Mucosa of stomach (tissue), 1 donor: ENCODE data around the gene TIGD3.
"Not testable (repeated sequence)": the region's sequence is repeated elsewhere in the genome, so short reads cannot be mapped to it uniquely, and the experiment has no call there.

Source experiments
- H3K27me3 ChIP-seq: one replicate; pipeline ENCODE4 v1.7.0; 2013; ENCODE audit warnings: mild to moderate bottlenecking, low read length; ENCODE audit not compliant: control insufficient read depth, insufficient read depth
- H3K36me3 ChIP-seq: one replicate; pipeline ENCODE4 v1.7.0; 2013; ENCODE audit warnings: low read length; ENCODE audit not compliant: control insufficient read depth, insufficient read depth
- H3K4me1 ChIP-seq: one replicate; pipeline ENCODE4 v1.7.0; 2013; ENCODE audit warnings: mild to moderate bottlenecking, low read length; ENCODE audit not compliant: control insufficient read depth, insufficient read depth
- H3K4me3 ChIP-seq: one replicate; pipeline ENCODE4 v1.7.0; 2013; ENCODE audit warnings: low read length
- H3K9ac ChIP-seq: one replicate; pipeline ENCODE4 v1.7.0; 2013; ENCODE audit warnings: mild to moderate bottlenecking, low read length, moderate library complexity
- H3K9me3 ChIP-seq: one replicate; pipeline ENCODE4 v1.7.0; 2013; ENCODE audit warnings: mild to moderate bottlenecking, low read length, moderate library complexity; ENCODE audit not compliant: control insufficient read depth
- donor health status: Pancreatic carcinoma.

Gene TIGD3

GRCh38 chr11:65330544-65330943 lies 24.0 kb upstream of the TIGD3 start:
- Histone ChIP-seq H3K9me3 (no peaks in the 10 kb centered on the region), H3K4me3 (no peak overlapping the region)

GRCh38 chr11:65332591-65332990 lies 22.0 kb upstream of the TIGD3 start:
- H3K36me3 ChIP-seq, H3K9me3 ChIP-seq, H3K9ac ChIP-seq, H3K27me3 ChIP-seq, H3K4me3 ChIP-seq: not testable (repeated sequence)
- peaks cover 12% of the 10 kb centered on the region for H3K4me1 ChIP-seq

More at GRCh38 chr11:65330544-65330943, 24.0 kb upstream of the TIGD3 start:
- peaks cover 12% of the 10 kb centered on the region for H3K4me1 ChIP-seq
- H3K9ac ChIP-seq: no peak overlapping the region
- H3K36me3 ChIP-seq: no peaks in the 10 kb centered on the region
- no peaks in the 10 kb centered on the region for H3K27me3 ChIP-seq

GRCh38 chr11:65334696-65335295 lies 19.8 kb upstream of the TIGD3 start:
- Histone ChIP-seq H3K9ac (peak overlapping the region; percentile 95), H3K4me1 (peaks cover 12% of the 10 kb centered on the region), H3K36me3 (no peaks in the 10 kb centered on the region), H3K27me3 (no peaks in the 10 kb centered on the region), H3K9me3 (no peaks in the 10 kb centered on the region), H3K4me3 (peak overlapping the region; percentile 82)

- Histone ChIP-seq H3K36me3 (peaks cover 12% of the 10 kb centered on the region), H3K4me3 (no peak overlapping the region), H3K27me3 (no peaks in the 10 kb centered on the region), H3K4me1 (peaks cover 12% of the 10 kb centered on the region), H3K9me3 (no peaks in the 10 kb centered on the region), H3K9ac (no peak overlapping the region)
These were observed 15.9 kb upstream of the TIGD3 start for GRCh38 chr11:65338676-65339075.

GRCh38 chr11:65340226-65340625 lies 14.3 kb upstream of the TIGD3 start:
- Histone ChIP-seq H3K36me3 (peaks cover 20% of the 10 kb centered on the region), H3K4me1 (peaks cover 3% of the 10 kb centered on the region), H3K4me3 (no peak overlapping the region), H3K27me3 (no peaks in the 10 kb centered on the region), H3K9me3 (no peaks in the 10 kb centered on the region), H3K9ac (no peak overlapping the region)

- H3K9me3 ChIP-seq: no peaks in the 10 kb centered on the region
- H3K4me1 ChIP-seq: no peaks in the 10 kb centered on the region
- peaks cover 34% of the 10 kb centered on the region for H3K36me3 ChIP-seq
- H3K9ac ChIP-seq: no peak overlapping the region
- no peaks in the 10 kb centered on the region for H3K27me3 ChIP-seq
- no peak overlapping the region for H3K4me3 ChIP-seq
These were observed 12.7 kb upstream of the TIGD3 start for GRCh38 chr11:65341856-65342255.

GRCh38 chr11:65351511-65351910 lies 3.0 kb upstream of the TIGD3 start:
- Histone ChIP-seq H3K4me1 (peaks cover 18% of the 10 kb centered on the region), H3K36me3 (peaks cover 9% of the 10 kb centered on the region), H3K27me3 (peaks cover 12% of the 10 kb centered on the region), H3K9me3 (no peaks in the 10 kb centered on the region), H3K4me3 (no peak overlapping the region), H3K9ac (no peak overlapping the region)

- peaks cover 8% of the 10 kb centered on the region for H3K36me3 ChIP-seq
- peaks cover 22% of the 10 kb centered on the region for H3K4me1 ChIP-seq
- no peaks in the 10 kb centered on the region for H3K9me3 ChIP-seq
- peaks cover 20% of the 10 kb centered on the region for H3K27me3 ChIP-seq
- no peak overlapping the region for H3K4me3 ChIP-seq
- H3K9ac ChIP-seq: no peak overlapping the region
These were observed 1.8 kb upstream of the TIGD3 start for GRCh38 chr11:65352783-65353182.

- no peaks in the 10 kb centered on the region for H3K9me3 ChIP-seq
- peaks cover 20% of the 10 kb centered on the region for H3K27me3 ChIP-seq
- peaks cover 8% of the 10 kb centered on the region for H3K36me3 ChIP-seq
- H3K9ac ChIP-seq: no peak overlapping the region
- H3K4me1 ChIP-seq: peaks cover 26% of the 10 kb centered on the region
- H3K4me3 ChIP-seq: no peak overlapping the region
These were observed 1.2 kb upstream of the TIGD3 start for GRCh38 chr11:65353376-65353775.

- peak overlapping the region; percentile 39 for H3K9ac ChIP-seq
These were observed 669 bp upstream of the TIGD3 start for GRCh38 chr11:65353900-65354264.

GRCh38 chr11:65355013-65355775 lies 643 bp downstream of the TIGD3 start:
- peaks cover 26% of the 10 kb centered on the region for H3K4me1 ChIP-seq
- H3K27me3 ChIP-seq: peaks cover 20% of the 10 kb centered on the region
- H3K9me3 ChIP-seq: no peaks in the 10 kb centered on the region
- peaks cover 5% of the 10 kb centered on the region for H3K36me3 ChIP-seq
- H3K4me3 ChIP-seq: peak overlapping the region; percentile 25
- peak overlapping the region; percentile 37 for H3K9ac ChIP-seq

More at GRCh38 chr11:65353900-65354264, 669 bp upstream of the TIGD3 start:
- H3K4me1 ChIP-seq: peaks cover 26% of the 10 kb centered on the region
- H3K9me3 ChIP-seq: no peaks in the 10 kb centered on the region
- peaks cover 8% of the 10 kb centered on the region for H3K36me3 ChIP-seq
- H3K4me3 ChIP-seq: peak overlapping the region; percentile 25
- peaks cover 20% of the 10 kb centered on the region for H3K27me3 ChIP-seq

GRCh38 chr11:65355776-65356393 lies 1.3 kb downstream of the TIGD3 start:
- Histone ChIP-seq H3K9me3 (no peaks in the 10 kb centered on the region), H3K4me1 (peaks cover 26% of the 10 kb centered on the region), H3K9ac (peak overlapping the region; percentile 13), H3K27me3 (peaks cover 20% of the 10 kb centered on the region), H3K36me3 (peaks cover 5% of the 10 kb centered on the region), H3K4me3 (peak overlapping the region; percentile 1)
